Naive thymus-derived CD8-positive, alpha-beta T cell (primary cell): ENCODE results near the gene LMX1B. TPM values are rescaled to one million over a fixed set of nuclear protein-coding genes. Genes with fewer than 3 reads are reported as not detected.

Experiments
- ATAC-seq, 2 donors: fragments of 150-1000 bp; cut with Tn5 transposase in 1 of 2; sonication (Bioruptor Pico), chemical (Tn5 transposase) in 1 of 2; 1 replicate in 1 of 2; 2 replicates in 1 of 2; pipeline ENCODE4 v1.10.0; 2021; ENCODE audit warnings: mild to moderate bottlenecking in 2 of 2, moderate library complexity in 2 of 2
- POLR2A ChIA-PET: fragments of 350-600 bp; sonication (Branson Sonifier 250); formaldehyde crosslinking; loops from one replicate; lab custom pipeline; 2021; ENCODE audit warnings: antibody characterized with exemption; lab: Charles Lee
- DNase-seq, 10 donors: peaks; one replicate each; pipeline versions ENCODE4 v3.0.0 to v3.0.0-alpha.2; 2020 to 2022
- H3K27ac Mint-ChIP-seq, 10 donors: one replicate each; pipeline ENCODE4 v1.8.0; 2020 to 2022; ENCODE audit warnings: mild to moderate bottlenecking in 10 of 10, mixed read lengths in 10 of 10, moderate library complexity in 4 of 10, inconsistent platforms in 1 of 10
- H3K27me3 Mint-ChIP-seq, 5 donors: one replicate each; pipeline ENCODE4 v1.8.0; 2021 to 2022; ENCODE audit warnings: mixed read lengths in 5 of 5
- H3K36me3 Mint-ChIP-seq, 3 donors: one replicate each; pipeline ENCODE4 v1.8.0; 2020 to 2022; ENCODE audit warnings: mixed read lengths in 3 of 3, mild to moderate bottlenecking in 2 of 3, inconsistent platforms in 1 of 3
- H3K4me1 Mint-ChIP-seq, 4 donors: one replicate each; pipeline ENCODE4 v1.8.0; 2021 to 2022; ENCODE audit warnings: mixed read lengths in 4 of 4
- H3K4me3 Mint-ChIP-seq, 10 donors: one replicate each; pipeline ENCODE4 v1.8.0; 2020 to 2022; ENCODE audit warnings: mild to moderate bottlenecking in 10 of 10, mixed read lengths in 10 of 10, moderate library complexity in 6 of 10, inconsistent platforms in 1 of 10
- H3K9me3 Mint-ChIP-seq, 9 donors: one replicate each; pipeline ENCODE4 v1.8.0; 2020 to 2022; ENCODE audit warnings: mixed read lengths in 9 of 9, mild to moderate bottlenecking in 3 of 9, inconsistent platforms in 1 of 9, moderate library complexity in 1 of 9
- polyA plus RNA-seq, 3 donors: library from polyadenylated mRNA; unstranded; fragments of 300-500 nt; fragmentation: Illumina TruSeq; gene quantifications; one replicate each; pipeline ENCODE4 v1.2.3, GENCODE V29; 2021
- total RNA-seq, 8 experiments: library from RNA in 2 of 8; stranded (reverse) in 2 of 8; gene quantifications; one replicate each; pipeline ENCODE4 v1.2.3 and lab custom pipeline; 2021 to 2026

Gene LMX1B
- total and polyA plus RNA-seq, 5 experiments from 2014 or later = not detected

- peak in 1 of 10 donors; percentile 53 for DNase-seq
- Mint-ChIP-seq H3K4me1 (peaks cover 0 to 6% (median 3%) of the 10 kb centered on the region in 4 donors), H3K27ac (no peak overlapping the region), H3K36me3 (no peaks in the 10 kb centered on the region), H3K4me3 (no peak overlapping the region), H3K27me3 (peaks cover 4 to 42% (median 23%) of the 10 kb centered on the region in 5 donors), H3K9me3 (no peaks in the 10 kb centered on the region)
- POLR2A ChIA-PET = no interaction called here
- no peak for ATAC-seq
Observed at GRCh38 chr9:126694206-126695081, 80.7 kb downstream of the LMX1B start.

- no peak for ATAC-seq
- Mint-ChIP-seq H3K4me3 (no peak overlapping the region), H3K36me3 (no peaks in the 10 kb centered on the region), H3K27me3 (peaks cover 1 to 34% (median 15%) of the 10 kb centered on the region in 5 donors), H3K27ac (no peak overlapping the region), H3K9me3 (no peaks in the 10 kb centered on the region), H3K4me1 (peaks cover 0 to 3% (median 0%) of the 10 kb centered on the region in 4 donors)
- DNase-seq = peak in 1 of 10 donors; percentile 60
- POLR2A ChIA-PET = no interaction called here
Observed at GRCh38 chr9:126695186-126695585, 81.5 kb downstream of the LMX1B start.

DNA sequence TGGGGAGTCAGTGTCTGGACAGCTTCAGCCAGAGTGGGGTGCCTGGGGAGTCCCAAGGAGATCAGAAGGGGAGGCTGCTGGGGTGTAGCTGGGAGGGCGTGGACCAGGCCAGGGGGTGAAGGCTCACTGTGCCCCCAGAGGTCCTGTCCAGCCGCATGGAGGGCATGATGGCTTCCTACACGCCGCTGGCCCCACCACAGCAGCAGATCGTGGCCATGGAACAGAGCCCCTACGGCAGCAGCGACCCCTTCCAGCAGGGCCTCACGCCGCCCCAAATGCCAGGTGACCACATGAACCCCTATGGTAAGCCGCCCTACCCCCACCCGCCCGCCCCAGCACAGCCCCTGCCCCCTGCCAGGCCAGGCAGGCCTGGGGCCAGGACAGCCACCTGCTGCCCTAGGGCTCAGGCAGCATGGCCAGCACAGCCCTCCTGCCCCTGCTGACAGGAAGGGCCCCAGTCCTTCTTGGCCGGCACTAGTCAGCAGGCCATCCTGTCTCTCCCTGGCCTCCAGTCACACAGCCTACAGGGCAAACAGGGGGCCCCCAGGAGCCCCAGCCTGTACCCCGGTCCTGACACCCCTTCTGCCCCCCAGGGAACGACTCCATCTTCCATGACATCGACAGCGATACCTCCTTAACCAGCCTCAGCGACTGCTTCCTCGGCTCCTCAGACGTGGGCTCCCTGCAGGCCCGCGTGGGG lies 82.1 kb downstream of the LMX1B start:
- Mint-ChIP-seq H3K4me3 (no peak overlapping the region), H3K4me1 (peaks cover 0 to 3% (median 0%) of the 10 kb centered on the region in 4 donors), H3K27ac (peak overlapping the region in 2 of 10 donors; percentile 52 to 73), H3K27me3 (peaks cover 0 to 28% (median 13%) of the 10 kb centered on the region in 5 donors), H3K36me3 (no peaks in the 10 kb centered on the region), H3K9me3 (no peaks in the 10 kb centered on the region)
- ATAC-seq (no peak), DNase-seq (peak in 1 of 10 donors; percentile 22)
- POLR2A ChIA-PET = no interaction called here

- Mint-ChIP-seq H3K27me3 (peaks cover 3 to 33% (median 18%) of the 10 kb centered on the region in 5 donors), H3K36me3 (no peaks in the 10 kb centered on the region), H3K4me1 (peaks cover 0 to 3% (median 0%) of the 10 kb centered on the region in 4 donors), H3K9me3 (no peaks in the 10 kb centered on the region), H3K27ac (peak overlapping the region in 2 of 10 donors; percentile 52 to 73), H3K4me3 (no peak overlapping the region)
- POLR2A ChIA-PET = no interaction called here
- DNase-seq (no peak), ATAC-seq (no peak)
Observed at GRCh38 chr9:126696401-126697145, 82.8 kb downstream of the LMX1B start.

DNA sequence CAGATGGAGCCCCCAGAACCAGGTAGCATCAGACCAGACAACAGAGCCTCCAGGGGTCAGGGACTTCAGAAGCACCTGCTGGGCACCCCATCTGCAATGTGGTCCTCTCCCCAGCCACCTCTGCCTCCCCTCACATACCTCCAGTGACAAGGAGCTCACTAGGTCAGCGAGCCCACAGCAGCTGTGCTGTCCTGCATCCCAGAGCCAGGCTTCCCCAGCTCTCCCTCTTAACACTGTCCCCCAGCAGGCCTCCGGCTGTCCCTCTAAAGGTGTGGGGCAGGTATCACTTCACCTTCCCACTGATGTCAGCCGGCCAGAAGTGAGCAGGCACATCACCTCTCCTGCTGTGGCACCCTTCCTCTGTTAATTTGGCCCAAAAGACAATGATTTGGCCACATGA lies 83.6 kb downstream of the LMX1B start:
- peaks cover 3 to 35% (median 25%) of the 10 kb centered on the region in 5 donors for H3K27me3 Mint-ChIP-seq

GRCh38 chr9:126698251-126698650 lies 84.5 kb downstream of the LMX1B start:
- no peaks in the 10 kb centered on the region for H3K9me3 Mint-ChIP-seq
- DNase-seq (no peak), ATAC-seq (no peak)
- no peaks in the 10 kb centered on the region for H3K36me3 Mint-ChIP-seq
- POLR2A ChIA-PET = no interaction called here
- peaks cover 5 to 35% (median 24%) of the 10 kb centered on the region in 5 donors for H3K27me3 Mint-ChIP-seq
- no peak overlapping the region for H3K4me3 Mint-ChIP-seq
- H3K4me1 Mint-ChIP-seq = peaks cover 0 to 1% (median 0%) of the 10 kb centered on the region in 4 donors
- no peak overlapping the region for H3K27ac Mint-ChIP-seq

More for the DNA sequence above, 83.6 kb downstream of the LMX1B start:
- no peaks in the 10 kb centered on the region for H3K36me3 Mint-ChIP-seq
- POLR2A ChIA-PET = no interaction called here
- no peak overlapping the region for H3K27ac Mint-ChIP-seq
- ATAC-seq (no peak), DNase-seq (no peak)
- no peaks in the 10 kb centered on the region for H3K9me3 Mint-ChIP-seq
- peaks cover 0 to 3% (median 0%) of the 10 kb centered on the region in 4 donors for H3K4me1 Mint-ChIP-seq
- H3K4me3 Mint-ChIP-seq = no peak overlapping the region

- H3K9me3 Mint-ChIP-seq = no peaks in the 10 kb centered on the region
- POLR2A ChIA-PET = no interaction called here
- H3K36me3 Mint-ChIP-seq = no peaks in the 10 kb centered on the region
- no peak overlapping the region for H3K4me3 Mint-ChIP-seq
- DNase-seq = no peak
- H3K4me1 Mint-ChIP-seq = peaks cover 0 to 1% (median 0%) of the 10 kb centered on the region in 4 donors
- no peak overlapping the region for H3K27ac Mint-ChIP-seq
- peaks cover 5 to 40% (median 24%) of the 10 kb centered on the region in 5 donors for H3K27me3 Mint-ChIP-seq
- ATAC-seq = no peak
Observed at GRCh38 chr9:126698756-126699155, 85.0 kb downstream of the LMX1B start.

DNA sequence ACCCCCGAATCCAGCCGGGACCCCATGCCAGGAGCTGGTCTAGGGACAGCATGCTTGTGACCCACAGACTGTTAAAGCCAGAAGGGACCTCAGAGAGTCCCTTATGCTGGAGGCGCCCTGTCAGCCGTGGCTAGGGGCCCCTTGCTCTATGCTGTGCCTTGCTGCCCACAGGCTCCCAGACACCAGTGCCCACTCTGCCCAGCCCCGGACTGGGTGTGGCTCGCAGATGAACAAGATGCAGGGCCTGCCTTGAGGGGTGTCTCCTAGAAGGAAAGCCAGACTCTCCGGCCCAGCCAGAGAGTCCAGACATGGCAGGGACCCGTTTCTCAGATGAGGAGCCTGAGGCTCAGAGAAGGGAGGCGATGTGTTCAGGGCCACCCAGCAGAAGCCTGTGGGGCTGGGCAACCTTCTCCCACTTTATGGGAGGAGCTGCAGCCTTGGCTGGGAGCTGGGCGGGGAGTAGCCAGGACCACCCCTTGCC lies 85.7 kb downstream of the LMX1B start:
- H3K4me1 Mint-ChIP-seq = peaks cover under 1 to 4% (median 2%) of the 10 kb centered on the region in 4 donors
- no peaks in the 10 kb centered on the region for H3K9me3 Mint-ChIP-seq
- H3K27me3 Mint-ChIP-seq = peaks cover 5 to 46% (median 26%) of the 10 kb centered on the region in 5 donors

DNA sequence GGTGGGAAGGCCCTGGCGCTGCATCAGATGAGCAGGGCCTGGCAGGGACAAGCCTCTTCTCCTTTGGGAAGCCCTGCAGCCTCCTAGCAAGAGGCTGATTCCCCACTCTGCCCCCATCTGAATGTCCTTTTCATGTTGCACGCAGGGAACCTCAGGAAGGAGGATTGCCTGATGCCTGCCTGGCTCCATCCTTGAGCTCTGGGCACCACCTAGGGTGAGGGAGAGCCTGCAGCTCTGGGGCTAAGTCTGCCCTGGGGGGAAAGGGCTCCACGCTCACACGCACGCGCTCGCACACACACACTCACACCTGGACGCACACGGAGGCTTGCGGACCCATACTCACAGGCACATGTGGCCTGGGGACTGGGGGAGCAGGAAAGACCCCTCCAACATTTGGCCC lies 86.6 kb downstream of the LMX1B start:
- Mint-ChIP-seq H3K27ac (no peak overlapping the region), H3K27me3 (peaks cover 7 to 44% (median 25%) of the 10 kb centered on the region in 5 donors), H3K9me3 (no peaks in the 10 kb centered on the region), H3K4me3 (no peak overlapping the region), H3K36me3 (no peaks in the 10 kb centered on the region), H3K4me1 (peaks cover 7 to 11% (median 9%) of the 10 kb centered on the region in 4 donors)
- ATAC-seq (no peak), DNase-seq (peak in 1 of 10 donors; percentile 61)
- POLR2A ChIA-PET = no interaction called here

More for the DNA sequence above, 85.7 kb downstream of the LMX1B start:
- no peak for ATAC-seq
- H3K4me3 Mint-ChIP-seq = no peak overlapping the region
- DNase-seq = no peak
- H3K36me3 Mint-ChIP-seq = no peaks in the 10 kb centered on the region
- POLR2A ChIA-PET = no interaction called here
- no peak overlapping the region for H3K27ac Mint-ChIP-seq

- no peaks in the 10 kb centered on the region for H3K36me3 Mint-ChIP-seq
- H3K4me1 Mint-ChIP-seq = peaks cover 10 to 15% (median 14%) of the 10 kb centered on the region in 4 donors
Observed at GRCh38 chr9:126700903-126701812, 87.4 kb downstream of the LMX1B start.

DNA sequence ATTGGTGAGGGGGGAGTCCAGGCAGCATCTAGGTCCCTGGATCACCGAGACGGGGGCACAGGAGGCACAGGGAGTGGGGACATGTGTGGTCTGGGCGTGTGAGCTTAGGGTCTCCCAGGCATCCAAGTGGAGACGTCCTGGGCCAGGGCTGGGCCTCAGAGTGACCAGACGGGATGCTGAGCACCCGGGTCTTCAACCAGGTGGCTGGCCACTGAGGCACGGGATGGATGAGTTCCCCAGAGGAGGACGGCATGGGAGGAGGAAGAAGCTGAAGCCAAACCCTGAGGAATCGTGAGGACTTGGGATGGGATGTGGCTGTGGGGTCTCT lies 88.0 kb downstream of the LMX1B start:
- Mint-ChIP-seq H3K9me3 (no peaks in the 10 kb centered on the region), H3K4me3 (no peak overlapping the region), H3K36me3 (no peaks in the 10 kb centered on the region), H3K27ac (no peak overlapping the region), H3K27me3 (peaks cover 7 to 41% (median 26%) of the 10 kb centered on the region in 5 donors), H3K4me1 (peaks cover 13 to 21% (median 20%) of the 10 kb centered on the region in 4 donors)
- peak in 1 of 10 donors; percentile 43 for DNase-seq
- ATAC-seq = no peak
- POLR2A ChIA-PET = no interaction called here

More at GRCh38 chr9:126700903-126701812, 87.4 kb downstream of the LMX1B start:
- no peak for ATAC-seq
- no peaks in the 10 kb centered on the region for H3K9me3 Mint-ChIP-seq
- POLR2A ChIA-PET = no interaction called here
- H3K27me3 Mint-ChIP-seq = peaks cover 7 to 41% (median 24%) of the 10 kb centered on the region in 5 donors
- H3K4me3 Mint-ChIP-seq = no peak overlapping the region
- peak overlapping the region in 1 of 10 donors; percentile 22 for H3K27ac Mint-ChIP-seq
- DNase-seq = peak in 1 of 10 donors; percentile 54
